Subcutaneous adipose tissue (tissue), 4 donors: Measurements from ENCODE around the gene WDR89. TPM values are rescaled to one million over a fixed set of nuclear protein-coding genes. Genes with fewer than 3 reads are reported as not detected.

Source experiments
- CTCF ChIP-seq: fragments of 450-650 bp; IDR thresholded peaks from one replicate; pipeline ENCODE4 v1.5.1; 2016; ENCODE audit warnings: low read depth, mild to moderate bottlenecking, control low read depth, antibody characterized with exemption, moderate library complexity
- total RNA-seq, 4 donors: library from RNA; depleted of rRNA; stranded (reverse); fragments of >200 nt; gene quantifications; one replicate each; pipeline ENCODE4 v1.1.0, GENCODE V29; 2016

WDR89 gene
- total RNA-seq, 4 donors from 2014 or later, result 4.1 to 12.4 (median 5.8) TPM

- no peak for TF ChIP-seq CTCF
These were observed 37.0 kb downstream of the WDR89 start for GRCh38 chr14:63604626-63605025.

GRCh38 chr14:63603749-63604277 lies 37.9 kb downstream of the WDR89 start:
- TF ChIP-seq CTCF, result no peak

GRCh38 chr14:63598807-63599206 lies 42.9 kb downstream of the WDR89 start:
- no peak for TF ChIP-seq CTCF

- TF ChIP-seq CTCF, result no peak
These were observed 44.5 kb downstream of the WDR89 start for GRCh38 chr14:63596998-63597658.

GRCh38 chr14:63594455-63595372 lies 47.0 kb downstream of the WDR89 start:
- TF ChIP-seq CTCF, result no peak

GRCh38 chr14:63581491-63581890 lies 60.2 kb downstream of the WDR89 start:
- TF ChIP-seq CTCF, result no peak

- no peak for TF ChIP-seq CTCF
These were observed 63.4 kb downstream of the WDR89 start for GRCh38 chr14:63578300-63578699.
